Activated CD4-positive, alpha-beta T cell treated with anti-CD3 and anti-CD28 coated beads, Interleukin-2, amount 10 ng/mL, durations not matched to agents 7 days and 5 days (primary cell): ENCODE results near the gene FHOD3. TPM values are rescaled to one million over a fixed set of nuclear protein-coding genes. Genes with fewer than 3 reads are reported as not detected.

ENCODE experiments used
- total RNA-seq, 2 experiments: library from RNA; stranded (reverse); gene quantifications; one replicate each; pipeline ENCODE4 v1.2.3, GENCODE V29; 2021

Gene FHOD3
- total RNA-seq, 2 experiments from 2014 or later = not detected

Other genes with a start within 250 kb of the FHOD3 start
- 10 to 100 TPM; 29.2 to 29.4 TPM for gene RPRD1A, start 230.2 kb upstream of the FHOD3 start, total RNA-seq
- gene SLC39A6, start 168.4 kb upstream of the FHOD3 start, total RNA-seq = 10 to 100 TPM; 20.1 to 22.5 TPM
- gene ELP2, start 167.8 kb upstream of the FHOD3 start, total RNA-seq = 10 to 100 TPM; 63.3 to 72.8 TPM
- gene MOCOS, start 110.2 kb upstream of the FHOD3 start, total RNA-seq = under 1 TPM; 0.05 to 0.17 TPM